Liver (tissue), 9 donors: ENCODE measurements around the gene GPX4. TPM values are rescaled to one million over a fixed set of nuclear protein-coding genes. Genes with fewer than 3 reads are reported as not detected.

Source experiments
- DNase-seq: peaks from one replicate; pipeline ENCODE4 v3.0.0-alpha.2; 2017; ENCODE audit warnings: low spot score
- H3K27ac ChIP-seq, 2 donors: one replicate each; pipeline ENCODE4 v1.7.0; 2013; ENCODE audit warnings: inconsistent platforms in 2 of 2, low read length in 2 of 2, control low read depth in 1 of 2, low read depth in 1 of 2, mild to moderate bottlenecking in 1 of 2
- H3K27me3 ChIP-seq, 4 donors: one replicate each; pipeline versions ENCODE4 v1.6.1 to v1.7.0; 2013; ENCODE audit warnings: low read length in 3 of 4, inconsistent platforms in 1 of 4, mild to moderate bottlenecking in 1 of 4, moderate library complexity in 1 of 4; ENCODE audit not compliant: control insufficient read depth in 4 of 4, insufficient read depth in 4 of 4
- H3K36me3 ChIP-seq, 4 donors: one replicate each; pipeline versions ENCODE4 v1.6.1 to v1.7.0; 2013; ENCODE audit warnings: low read length in 3 of 4, mild to moderate bottlenecking in 3 of 4, low read depth in 1 of 4, moderate library complexity in 1 of 4; ENCODE audit not compliant: control insufficient read depth in 4 of 4, insufficient read depth in 3 of 4
- H3K4me1 ChIP-seq, 4 donors: one replicate each; pipeline versions ENCODE4 v1.6.1 to v1.7.0; 2013; ENCODE audit warnings: low read length in 3 of 4, mild to moderate bottlenecking in 3 of 4, moderate library complexity in 1 of 4; ENCODE audit not compliant: control insufficient read depth in 4 of 4, insufficient read depth in 4 of 4
- H3K4me3 ChIP-seq, 3 donors: one replicate each; pipeline versions ENCODE4 v1.6.1 to v1.7.0; 2013; ENCODE audit warnings: low read length in 3 of 3, control low read depth in 1 of 3, low read depth in 1 of 3, mild to moderate bottlenecking in 1 of 3
- H3K9ac ChIP-seq, 2 donors: one replicate each; pipeline ENCODE4 v1.7.0; 2013; ENCODE audit warnings: low read length in 2 of 2, mild to moderate bottlenecking in 2 of 2, moderate library complexity in 2 of 2, control low read depth in 1 of 2, low read depth in 1 of 2
- H3K9me3 ChIP-seq, 4 donors: one replicate each; pipeline versions ENCODE4 v1.6.1 to v1.7.0; 2013; ENCODE audit warnings: low read length in 3 of 4; ENCODE audit not compliant: control insufficient read depth in 4 of 4
- EGR1 ChIP-seq, 2 donors: IDR thresholded peaks; 2 replicates each; pipeline ENCODE4 v1.6.1; 2016 to 2018; ENCODE audit warnings: antibody characterized with exemption in 2 of 2, low read depth in 2 of 2
- FOXA1 ChIP-seq: IDR thresholded peaks from 2 replicates; pipeline ENCODE4 v1.6.1; 2016; ENCODE audit warnings: antibody characterized with exemption
- FOXA2 ChIP-seq: IDR thresholded peaks from 2 replicates; pipeline ENCODE4 v1.6.1; 2016; ENCODE audit warnings: antibody characterized with exemption
- GABPA ChIP-seq, 2 donors: IDR thresholded peaks in 1 of 2; conservative IDR thresholded peaks in 1 of 2; 2 replicates each; pipeline ENCODE4 v1.6.1; 2016; ENCODE audit warnings: antibody characterized with exemption in 2 of 2, mild to moderate bottlenecking in 1 of 2, moderate library complexity in 1 of 2
- HNF4A ChIP-seq, 2 donors: conservative IDR thresholded peaks; 2 replicates each; pipeline ENCODE4 v1.6.1; 2016; ENCODE audit warnings: antibody characterized with exemption in 2 of 2, mild to moderate bottlenecking in 2 of 2
- HNF4G ChIP-seq: IDR thresholded peaks from 2 replicates; pipeline ENCODE4 v1.6.1; 2016; ENCODE audit warnings: antibody characterized with exemption
- JUND ChIP-seq, 2 donors: IDR thresholded peaks; 2 replicates each; pipeline ENCODE4 v1.6.1; 2016; ENCODE audit warnings: antibody characterized with exemption in 2 of 2
- RAD21 ChIP-seq, 2 donors: IDR thresholded peaks; 2 replicates each; pipeline ENCODE4 v1.6.1; 2016; ENCODE audit warnings: antibody characterized with exemption in 2 of 2, mild to moderate bottlenecking in 2 of 2
- REST ChIP-seq: IDR thresholded peaks from 2 replicates; pipeline ENCODE4 v1.6.1; 2016; ENCODE audit warnings: antibody characterized with exemption, mild to moderate bottlenecking
- RXRA ChIP-seq, 2 donors: IDR thresholded peaks; 2 replicates each; pipeline ENCODE4 v1.6.1; 2017 to 2018; ENCODE audit warnings: antibody characterized with exemption in 2 of 2, mild to moderate bottlenecking in 1 of 2
- SP1 ChIP-seq: IDR thresholded peaks from 2 replicates; pipeline ENCODE4 v1.6.1; 2018; ENCODE audit warnings: antibody characterized with exemption, mild to moderate bottlenecking
- YY1 ChIP-seq: IDR thresholded peaks from 2 replicates; pipeline ENCODE4 v1.6.1; 2016; ENCODE audit warnings: antibody characterized with exemption, mild to moderate bottlenecking
- ZBTB33 ChIP-seq: IDR thresholded peaks from 2 replicates; pipeline ENCODE4 v1.6.1; 2016; ENCODE audit warnings: antibody characterized with exemption
- WGBS: extraction: QIAGEN DNeasy Blood & Tissue Kit; methylation state at CpG from one replicate; pipeline ENCODE4 v1.1.7; 2013; 5-methylcytosine and 5-hydroxymethylcytosine counted together
- polyA plus RNA-seq, 2 donors: library from polyadenylated mRNA; stranded (reverse) in 1 of 2; unstranded in 1 of 2; fragments of 200-250 nt in 1 of 2; fragments of >200 nt in 1 of 2; fragmentation: Nextera tagmentation in 1 of 2; extraction: Ambion mirVana in 1 of 2; gene quantifications; one replicate each; pipeline versions ENCODE4 v1.2.1 to v1.2.3, GENCODE V29; 2013 to 2015
- total RNA-seq, 2 donors: library from RNA; depleted of rRNA; stranded (reverse); fragments of >200 nt; gene quantifications; one replicate each; pipeline ENCODE4 v1.2.3, GENCODE V29; 2014
- donor health status: healthy.
- donor health status: healthy.
- donor health status: healthy.
- donor health status: healthy.
- donor health status: healthy.

Gene GPX4
- total and polyA plus RNA-seq, 4 donors = 122 to 558 (median 298) TPM

- Histone ChIP-seq H3K9me3 (no peaks in the 10 kb centered on the region), H3K4me1 (peaks cover 17 to 69% (median 50%) of the 10 kb centered on the region in 4 donors), H3K4me3 (no peak overlapping the region)
Measured at GRCh38 chr19:1098177-1099051, 5.4 kb upstream of the GPX4 start.

GRCh38 chr19:1101337-1101698 lies 2.5 kb upstream of the GPX4 start:
- H3K27me3 ChIP-seq = no peaks in the 10 kb centered on the region
- WGBS = 42% methylated on average over 9 of the region's 9 CpGs
- H3K4me3 ChIP-seq = no peak overlapping the region
- H3K9me3 ChIP-seq = no peaks in the 10 kb centered on the region
- DNase-seq = no peak
- TF ChIP-seq GABPA (IDR thresholded peaks at IDR 0.05 in 1 of 2, conservative IDR thresholded peaks at IDR 0.05 in 1 of 2) (peak in 1 of 2 donors; percentile 35), EGR1 (IDR thresholded peaks at IDR 0.05; ENCODE audit: low read depth in 2 of 2) (peak in 1 of 2 donors; percentile 17), YY1 (no peak)
- peak overlapping the region in 1 of 2 donors; percentile 16 for H3K9ac ChIP-seq
- peak overlapping the region; percentile 91 for H3K27ac ChIP-seq
- H3K4me1 ChIP-seq = peaks cover 24 to 61% (median 39%) of the 10 kb centered on the region in 4 donors
- peaks cover 0 to 4% (median 1%) of the 10 kb centered on the region in 4 donors for H3K36me3 ChIP-seq

More at GRCh38 chr19:1098177-1099051, 5.4 kb upstream of the GPX4 start:
- H3K36me3 ChIP-seq = no peaks in the 10 kb centered on the region
- peak; percentile 65 for DNase-seq
- TF ChIP-seq ZBTB33 = no peak
- TF ChIP-seq JUND (IDR thresholded peaks at IDR 0.05) = peak in 1 of 2 donors; percentile 31
- no peak for TF ChIP-seq REST
- TF ChIP-seq HNF4G = peak; percentile 44
- peak; percentile 27 to 63 for TF ChIP-seq RXRA (IDR thresholded peaks at IDR 0.05)
- TF ChIP-seq FOXA1 = peak; percentile 66
- TF ChIP-seq RAD21 (IDR thresholded peaks at IDR 0.05) = peak; percentile 18 to 32
- peak; percentile 81 for TF ChIP-seq FOXA2
- peak; percentile 76 for TF ChIP-seq SP1
- TF ChIP-seq HNF4A (conservative IDR thresholded peaks at IDR 0.05) = peak; percentile 86 to 91
- peak in 1 of 2 donors; percentile 18 for TF ChIP-seq EGR1 (IDR thresholded peaks at IDR 0.05; ENCODE audit: low read depth in 2 of 2)
- peak overlapping the region; percentile 88 to 97 for H3K27ac ChIP-seq
- no peaks in the 10 kb centered on the region for H3K27me3 ChIP-seq
- 26% methylated on average over 15 of the region's 15 CpGs for WGBS
- H3K9ac ChIP-seq = peak overlapping the region; percentile 14 to 73
